NCI-H1092 treated with DMSO at 0.1 percent for 48 hours (cell line): ENCODE data around the gene STX11.

Experiments
- DNase-seq: peaks from one replicate; lab custom pipeline; 2025; lab: John Stamatoyannopoulos, UW

The STX11 gene

DNA sequence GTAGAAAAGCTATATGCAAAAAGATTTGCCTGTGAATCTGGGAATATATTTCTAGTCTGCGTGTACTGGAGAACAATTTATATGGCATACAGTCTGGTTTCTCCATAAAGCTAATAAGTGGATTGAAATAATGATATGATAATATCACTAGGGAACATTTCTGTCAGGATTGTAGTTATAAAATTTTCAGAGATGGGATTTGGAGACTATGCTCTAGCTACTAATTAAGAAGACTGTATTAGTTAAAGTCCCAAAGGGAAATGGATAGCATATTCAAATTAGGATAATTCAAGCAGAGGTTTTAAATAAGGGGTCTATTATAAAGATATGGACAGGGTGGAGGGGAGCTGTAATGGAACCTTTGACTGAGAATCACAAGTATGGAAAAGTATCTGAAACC is 7.2 kb upstream of the STX11 start:
- no peak for DNase-seq

DNA sequence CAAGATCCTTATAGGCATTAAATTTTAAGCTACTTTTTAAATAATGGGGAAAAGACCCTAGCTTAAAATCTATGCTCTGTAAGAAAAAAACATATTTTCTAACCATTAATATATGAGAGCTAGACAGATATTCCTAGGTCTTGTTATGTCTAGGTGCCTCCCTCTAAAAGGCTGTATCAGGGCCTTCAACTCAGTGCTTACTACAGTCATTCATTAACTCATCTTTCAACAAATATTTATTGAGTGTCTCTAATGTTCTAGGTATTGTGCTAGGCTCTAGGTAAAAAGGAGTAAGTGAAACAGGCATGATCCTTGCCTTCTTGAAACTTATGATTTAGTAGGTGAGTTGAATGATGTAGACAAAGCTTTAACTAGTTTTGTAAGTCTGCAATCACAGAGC is 6.4 kb upstream of the STX11 start:
- DNase-seq, result no peak

DNA sequence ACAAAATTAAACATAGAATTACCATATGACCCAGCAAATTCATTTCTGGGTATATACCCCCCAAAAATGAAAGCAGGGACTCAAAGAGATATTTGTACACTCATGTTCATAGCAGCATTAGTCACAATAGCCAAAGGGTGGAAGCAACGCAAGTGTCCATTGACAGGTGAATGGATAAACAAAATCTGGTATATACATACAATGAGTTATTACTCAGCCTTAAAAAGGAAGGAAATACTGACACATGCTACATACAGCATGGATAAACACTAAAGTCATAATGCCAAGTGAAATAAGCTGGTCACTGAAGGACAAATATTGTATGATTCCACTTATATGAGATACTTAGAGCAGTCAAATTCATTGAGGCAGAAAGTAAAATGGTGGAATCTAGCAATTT is 5.3 kb upstream of the STX11 start:
- DNase-seq, result no peak

DNA sequence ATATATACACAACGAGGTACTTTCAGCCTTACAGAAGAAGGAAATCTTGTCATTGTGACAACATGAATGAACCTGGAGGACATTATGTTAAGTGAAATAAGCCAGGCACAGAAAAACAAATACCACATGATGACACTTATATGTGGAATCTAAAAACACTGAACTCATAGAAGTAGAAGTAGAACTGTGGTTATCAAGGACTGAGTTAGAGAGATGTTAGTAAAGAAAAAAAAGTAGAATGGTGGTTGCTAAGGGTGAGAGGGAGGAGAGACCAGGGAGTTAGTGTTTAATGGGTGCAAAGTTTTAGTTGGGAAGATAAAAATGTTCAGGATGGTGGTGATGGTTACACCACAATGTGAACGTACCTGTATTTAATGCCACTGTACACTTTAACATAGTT is 4.8 kb upstream of the STX11 start:
- DNase-seq, result no peak

DNA sequence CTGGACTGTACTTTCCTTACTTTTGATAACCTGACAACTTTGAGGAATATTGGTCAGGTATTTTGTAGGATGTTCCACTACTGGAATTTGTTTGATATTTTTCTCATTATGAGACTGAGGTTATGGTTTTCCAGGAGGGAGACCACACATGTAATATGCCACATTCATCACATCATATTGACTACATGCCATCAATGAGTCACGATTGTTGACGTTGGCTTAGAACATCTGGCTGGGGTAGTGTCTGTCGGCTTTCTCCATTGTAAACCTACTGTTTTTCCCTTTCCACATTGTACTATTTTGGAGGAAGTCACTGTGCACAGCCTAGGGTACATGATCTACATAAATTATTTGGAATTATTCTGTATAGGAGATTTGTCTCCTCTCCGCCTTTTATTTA is 1.4 kb upstream of the STX11 start:
- DNase-seq, result no peak

DNA sequence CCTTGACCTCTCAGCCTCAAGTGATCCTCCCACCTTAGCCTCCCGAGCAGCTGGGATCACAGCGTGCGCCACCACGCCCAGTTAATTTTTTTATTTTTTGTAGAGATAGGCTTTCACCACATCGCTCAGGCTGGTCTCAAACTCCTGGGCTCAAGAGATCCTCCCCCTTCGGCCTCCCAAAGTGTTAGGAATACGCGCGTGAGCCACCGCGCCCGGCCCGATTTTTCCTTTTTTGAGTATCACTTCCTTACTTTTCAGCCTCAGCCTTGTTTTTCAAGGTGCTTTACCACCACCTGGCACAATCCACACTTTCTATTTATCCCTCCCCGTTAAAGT is 791 bp upstream of the STX11 start:
- no peak for DNase-seq

DNA sequence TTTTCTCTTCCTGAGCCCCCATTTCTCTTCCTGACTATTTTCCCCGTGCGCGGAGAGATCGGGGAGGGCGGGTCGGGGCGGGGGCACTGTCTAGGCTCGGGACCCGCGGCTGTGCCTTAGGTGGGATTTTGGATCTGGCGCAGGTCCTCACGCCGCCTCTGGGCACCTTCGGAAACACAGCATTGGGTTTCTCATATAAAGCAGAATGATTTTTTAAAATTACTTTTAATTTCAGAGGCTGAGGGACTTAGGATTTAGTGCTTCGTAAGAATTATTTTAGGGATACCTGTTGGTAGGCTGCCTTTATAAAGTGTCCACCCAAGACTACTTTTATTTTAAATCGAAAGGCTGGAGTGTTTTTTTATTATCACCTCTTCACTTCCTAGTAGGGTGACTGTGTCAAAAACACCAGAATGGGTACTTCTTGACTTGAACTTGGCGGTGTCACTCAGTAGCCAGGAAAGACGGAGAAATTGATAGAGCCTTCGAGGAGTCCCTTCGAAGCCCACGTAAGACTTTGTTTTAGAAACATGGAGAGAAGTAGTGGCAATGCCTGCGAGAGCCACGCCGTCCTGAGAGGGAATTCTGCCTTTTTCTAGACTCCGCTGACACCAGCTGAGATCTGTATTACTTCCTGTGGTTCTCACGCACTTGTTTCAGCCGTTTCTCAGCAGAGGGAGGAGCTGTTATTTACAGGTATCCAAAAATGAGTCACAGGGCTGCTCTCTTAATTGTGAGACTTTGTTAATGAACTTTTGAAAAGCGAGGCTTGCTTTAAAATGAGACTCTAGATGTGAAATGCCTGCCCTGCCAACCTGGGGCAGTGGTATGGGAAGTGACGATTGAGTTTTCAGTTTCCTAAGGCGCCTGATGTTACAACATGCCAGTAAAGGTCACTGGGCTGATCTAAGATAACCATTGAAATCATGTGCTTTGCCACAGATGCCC is 667 bp downstream of the STX11 start:
- DNase-seq, result no peak

DNA sequence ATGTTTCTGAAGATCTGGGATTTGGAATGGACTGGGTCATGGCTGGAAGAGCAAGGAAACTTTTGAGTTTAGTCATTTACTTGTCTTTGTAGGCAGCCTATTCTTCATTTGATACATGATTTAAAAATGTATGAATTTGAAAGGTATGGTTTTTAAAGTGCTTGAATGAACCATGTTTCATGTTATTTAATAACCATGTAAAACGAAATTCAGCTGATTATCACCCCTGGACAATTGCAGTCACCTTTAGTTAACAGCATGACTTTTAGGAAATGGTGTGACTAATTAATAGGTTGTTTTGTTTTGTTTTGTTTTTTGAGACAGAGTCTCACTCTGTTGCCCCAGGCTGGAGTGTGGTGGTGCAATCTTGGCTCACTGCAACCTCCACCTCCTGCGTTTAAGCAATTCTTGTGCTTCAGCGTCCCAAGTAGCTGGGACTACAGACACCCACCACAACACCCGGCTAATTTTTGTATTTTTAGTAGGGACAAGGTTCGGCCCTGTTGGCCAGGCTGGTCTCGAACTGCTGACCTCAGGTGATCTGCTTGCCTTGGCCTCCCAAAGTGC is 2.1 kb downstream of the STX11 start:
- no peak for DNase-seq

DNA sequence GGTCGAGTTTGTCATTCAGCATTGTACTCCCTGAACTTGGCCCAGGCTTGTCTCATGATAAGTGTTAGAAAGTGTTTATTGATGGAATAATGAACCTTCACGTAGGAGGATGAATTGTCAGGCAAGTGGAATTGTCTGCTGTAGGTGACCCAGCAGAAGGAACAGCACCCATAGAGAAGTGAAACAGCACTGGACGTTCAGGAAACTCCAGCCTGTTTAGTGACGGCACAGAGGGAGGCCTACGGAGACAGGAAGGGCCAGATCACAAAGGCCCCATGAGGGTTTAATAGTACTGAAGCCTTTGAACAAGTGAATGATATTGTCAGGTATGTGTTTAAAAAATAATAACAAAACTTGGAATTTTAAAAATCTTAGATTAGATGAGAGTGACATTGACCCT is 2.9 kb downstream of the STX11 start:
- DNase-seq, result no peak

DNA sequence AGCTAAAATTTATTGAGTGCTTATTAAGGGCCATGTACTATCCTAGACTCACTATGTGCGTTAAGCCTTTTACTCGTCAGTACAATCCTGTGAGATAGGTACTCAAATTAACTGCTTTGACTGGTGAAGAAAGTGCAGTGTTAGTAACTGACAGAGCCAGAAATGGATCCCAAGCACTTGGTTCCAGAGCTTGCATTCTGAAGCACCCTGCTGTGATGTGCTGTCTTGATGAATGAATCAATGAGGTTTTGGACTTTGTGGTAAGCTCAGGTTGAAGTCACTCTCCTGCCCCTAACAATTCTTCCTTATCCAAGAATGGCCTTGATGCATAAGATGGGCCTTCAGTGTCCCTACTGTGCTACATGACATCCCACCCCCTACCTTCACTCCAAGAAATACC is 3.7 kb downstream of the STX11 start:
- no peak for DNase-seq

DNA sequence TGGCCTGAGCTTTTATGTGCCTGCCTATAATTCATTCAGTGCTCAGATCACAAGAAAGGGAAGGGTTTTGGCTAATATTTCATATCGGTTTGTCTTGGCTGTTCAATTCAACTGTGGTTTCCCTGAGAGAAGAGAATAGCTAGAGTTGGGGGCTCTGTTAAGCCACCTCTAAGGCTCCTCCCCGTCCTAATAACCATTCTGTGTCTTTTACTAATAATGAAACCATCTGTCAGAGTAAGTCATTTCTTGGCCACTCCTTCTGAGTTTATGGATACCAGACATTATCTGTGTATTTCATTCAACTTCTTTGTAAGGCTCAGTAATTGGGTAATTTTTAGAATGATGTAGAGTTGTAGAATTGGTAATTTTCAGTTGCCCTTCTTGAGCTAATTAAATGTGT is 5.2 kb downstream of the STX11 start:
- no peak for DNase-seq

DNA sequence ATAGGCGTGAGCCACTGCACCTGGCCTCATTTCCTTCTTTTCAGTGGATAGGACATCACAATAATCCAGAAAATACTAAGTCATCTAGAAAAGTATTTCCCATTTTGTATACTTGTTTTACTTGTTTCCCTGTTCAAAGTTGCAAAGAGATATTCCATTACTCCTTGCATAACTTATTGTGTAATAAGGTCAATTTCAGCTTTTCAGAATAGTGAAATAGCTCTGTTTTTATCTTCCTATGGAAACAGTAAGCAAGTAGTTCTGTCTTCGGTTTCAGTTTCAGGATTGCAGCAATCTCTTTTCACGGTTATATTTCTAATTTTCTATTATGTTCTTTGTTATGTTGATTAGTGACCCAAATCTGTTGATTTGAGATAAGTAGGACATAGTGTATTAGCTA is 6.0 kb downstream of the STX11 start:
- no peak for DNase-seq

DNA sequence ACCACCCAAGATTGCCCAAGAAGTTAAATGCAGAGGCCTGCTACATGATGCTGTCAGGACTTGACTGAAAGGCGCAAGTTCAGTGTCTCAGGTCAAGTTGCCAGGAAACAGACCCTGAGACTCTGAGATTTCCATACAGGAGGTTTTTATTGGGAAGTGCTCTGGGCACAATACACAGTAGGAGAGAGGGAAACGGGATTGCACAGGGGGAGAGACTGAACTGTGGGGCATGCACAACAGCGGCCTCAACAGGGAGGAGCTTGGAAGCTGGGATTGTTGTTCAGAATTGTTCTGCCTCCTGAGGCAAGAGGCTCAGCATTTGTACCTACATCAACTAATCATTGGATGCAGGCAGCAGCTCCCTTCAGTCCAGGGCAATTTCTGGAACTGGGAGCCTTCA is 6.7 kb downstream of the STX11 start:
- no peak for DNase-seq

DNA sequence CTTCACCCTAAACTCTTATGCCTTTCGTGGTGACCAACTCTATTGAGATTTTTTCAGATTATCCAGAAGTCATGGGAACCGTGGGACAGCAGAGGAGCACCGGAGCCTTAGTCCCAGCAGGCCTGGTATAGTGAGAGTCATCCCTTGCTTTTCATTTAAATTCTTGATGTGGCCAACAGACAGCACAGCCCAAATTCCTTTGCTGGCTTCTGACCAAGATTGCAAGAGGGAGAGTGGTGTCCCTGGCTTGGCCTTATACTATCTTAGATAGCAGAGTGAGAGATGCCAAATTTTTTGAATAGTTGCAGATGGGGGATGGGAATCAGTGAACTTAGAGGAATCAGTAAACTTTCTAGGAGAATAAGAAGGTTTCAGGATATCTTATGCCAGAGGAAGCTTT is 7.8 kb downstream of the STX11 start:
- DNase-seq, result no peak

DNA sequence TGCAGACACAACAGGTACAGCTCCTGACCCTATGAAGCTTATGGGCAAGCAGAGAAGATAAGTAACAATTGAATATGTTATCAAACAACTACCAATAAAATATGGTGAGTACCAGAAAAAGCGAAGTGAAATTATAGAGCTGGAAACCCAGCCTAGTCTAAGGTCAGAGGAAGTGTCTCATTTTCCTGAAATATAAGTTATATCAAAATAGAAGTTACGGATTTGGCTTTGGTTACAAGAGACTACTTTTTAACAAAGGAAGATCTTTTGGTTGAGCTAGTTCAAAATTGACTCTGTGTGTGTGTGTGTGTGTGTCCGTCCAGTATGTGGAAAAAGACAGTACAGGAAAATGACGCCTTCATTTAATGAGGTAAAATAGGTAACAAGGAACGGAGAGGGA is 8.9 kb downstream of the STX11 start:
- DNase-seq, result no peak

DNA sequence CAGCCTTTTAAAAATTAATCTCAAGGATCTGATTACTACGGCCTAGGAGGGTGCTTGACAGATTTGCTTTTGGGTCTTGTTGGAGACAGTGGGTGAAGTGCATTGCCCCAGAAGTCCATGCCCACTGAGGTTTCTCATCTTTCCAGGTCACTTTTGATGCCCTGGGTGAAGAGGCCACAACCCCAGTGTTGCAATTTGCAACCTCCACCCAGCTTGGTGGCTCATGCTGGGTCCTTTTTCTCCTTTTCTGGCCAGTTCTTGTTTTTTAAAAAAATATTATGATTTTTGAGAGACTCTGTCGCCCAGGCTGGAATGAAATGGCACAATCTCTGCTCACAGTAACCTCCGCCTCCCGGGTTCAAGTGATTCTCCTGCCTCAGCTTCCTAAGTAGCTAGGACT is 9.4 kb downstream of the STX11 start:
- no peak for DNase-seq

DNA sequence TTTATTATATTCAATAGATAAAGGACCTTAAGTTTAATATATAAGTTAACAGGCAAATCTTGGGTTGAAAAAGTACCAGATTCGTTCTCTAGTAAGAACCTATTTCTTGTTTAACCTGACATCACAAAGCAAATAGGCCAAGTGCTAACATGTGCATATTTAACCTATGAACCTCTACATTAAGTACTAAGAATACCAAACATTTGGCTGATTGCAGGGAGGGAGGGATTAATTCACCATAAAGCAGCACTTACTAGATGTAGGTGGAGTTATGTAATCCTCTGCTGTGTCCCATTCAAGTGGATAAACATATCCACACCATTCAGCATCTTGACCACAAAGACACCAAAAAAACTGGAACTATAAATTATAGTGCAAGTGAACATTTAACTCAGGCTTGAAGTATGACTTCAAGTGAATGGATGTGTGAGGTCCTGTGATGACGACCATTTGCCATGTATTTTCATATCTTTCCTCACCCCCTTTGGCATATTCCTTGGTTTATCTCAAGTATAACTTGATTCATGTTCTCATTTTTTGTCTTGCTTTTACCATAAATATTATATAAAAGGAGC is 10.2 kb downstream of the STX11 start:
- no peak for DNase-seq

DNA sequence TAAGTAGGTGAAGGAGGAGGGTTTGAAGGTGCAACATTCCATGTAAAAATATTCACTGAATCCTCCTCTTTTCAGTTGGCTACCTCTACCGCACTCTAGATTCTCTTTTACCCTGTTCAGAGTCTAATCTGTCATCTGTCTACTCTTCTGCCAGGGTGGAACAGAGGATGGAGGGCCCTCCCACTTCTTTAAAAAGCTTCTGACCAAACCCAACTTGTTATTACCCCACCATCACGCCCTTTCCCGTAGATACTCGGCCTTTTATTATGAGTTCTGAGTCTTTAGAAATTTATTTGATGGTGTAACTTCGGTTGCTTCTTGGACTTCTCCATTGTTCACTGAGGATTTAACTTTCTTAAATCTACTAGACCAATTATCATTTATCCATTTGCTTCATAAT is 11.7 kb downstream of the STX11 start:
- DNase-seq, result no peak

DNA sequence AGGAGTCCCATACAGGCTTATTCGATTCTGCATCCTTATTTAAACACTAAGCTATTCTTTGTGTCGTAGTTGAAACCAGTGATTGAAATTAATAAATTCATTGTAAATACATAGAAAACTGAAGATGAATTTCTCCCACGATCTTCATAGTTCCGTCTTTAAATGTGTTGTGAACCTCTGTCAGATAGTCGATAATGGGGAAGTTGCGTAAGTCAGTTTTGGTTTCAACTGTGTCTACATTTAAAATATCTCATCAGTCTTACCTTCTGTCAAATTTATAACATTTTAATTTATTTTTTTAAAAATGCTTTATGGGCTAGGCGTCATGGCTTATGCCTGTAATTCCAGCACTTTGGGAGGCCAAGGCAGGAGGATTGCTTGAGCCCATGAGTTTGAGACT is 12.7 kb downstream of the STX11 start:
- no peak for DNase-seq

DNA sequence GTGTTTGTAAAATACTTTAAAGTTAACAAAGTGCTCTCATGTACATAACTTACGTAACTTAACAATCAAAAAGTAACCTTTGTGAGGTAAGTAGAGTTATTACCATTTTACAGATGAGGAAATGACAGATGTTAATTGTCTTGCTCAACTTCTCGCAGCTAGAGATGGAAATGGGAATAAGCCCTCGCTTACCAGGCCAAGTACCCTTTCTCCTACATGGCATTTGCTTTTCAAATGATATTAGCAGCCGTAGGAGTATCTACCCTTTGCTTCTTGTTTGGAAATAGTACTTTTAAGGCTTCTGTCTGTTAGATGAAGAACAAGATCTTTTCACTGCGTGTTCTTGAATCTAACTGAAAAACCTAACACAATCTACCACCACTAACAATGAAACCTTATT is 15.5 kb downstream of the STX11 start:
- no peak for DNase-seq

DNA sequence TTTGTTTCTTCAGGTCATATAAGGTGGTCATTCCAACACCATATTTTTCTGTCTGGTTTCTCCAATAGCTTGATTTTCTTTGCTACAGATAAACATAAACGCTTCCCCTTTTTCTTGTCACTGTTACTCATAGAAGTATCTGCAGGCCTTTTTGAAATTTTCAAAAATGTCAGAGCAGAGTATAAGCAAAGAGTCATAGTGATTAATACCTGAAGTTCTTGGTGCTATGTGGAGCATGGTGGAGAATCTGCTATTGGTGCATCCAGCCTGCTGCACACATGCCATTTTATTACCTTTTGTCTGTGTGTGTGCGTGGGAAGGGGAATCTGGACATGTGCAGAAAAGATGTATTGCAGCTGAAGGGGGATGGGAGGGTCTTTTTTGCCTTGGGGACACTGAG is 19.7 kb downstream of the STX11 start:
- DNase-seq, result no peak

DNA sequence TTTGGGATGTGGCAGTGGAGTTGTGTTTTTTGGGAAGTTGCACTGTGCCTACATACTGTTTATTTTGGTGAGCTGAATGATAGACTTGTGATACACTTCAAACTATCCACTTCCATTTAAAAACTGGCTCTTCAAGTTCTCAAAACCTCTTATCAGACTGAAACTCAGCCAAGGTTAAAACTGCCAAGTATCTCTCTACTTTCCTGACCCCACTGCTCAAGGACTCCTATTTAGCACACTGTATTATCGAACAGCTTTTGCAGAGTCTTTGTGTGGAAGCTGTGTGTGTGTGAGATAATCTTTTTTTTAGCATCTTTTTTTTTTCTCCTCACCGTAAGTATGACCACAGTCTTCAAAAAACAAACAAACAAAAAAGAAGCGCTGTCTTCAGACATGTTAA is 21.1 kb downstream of the STX11 start:
- DNase-seq, result no peak

DNA sequence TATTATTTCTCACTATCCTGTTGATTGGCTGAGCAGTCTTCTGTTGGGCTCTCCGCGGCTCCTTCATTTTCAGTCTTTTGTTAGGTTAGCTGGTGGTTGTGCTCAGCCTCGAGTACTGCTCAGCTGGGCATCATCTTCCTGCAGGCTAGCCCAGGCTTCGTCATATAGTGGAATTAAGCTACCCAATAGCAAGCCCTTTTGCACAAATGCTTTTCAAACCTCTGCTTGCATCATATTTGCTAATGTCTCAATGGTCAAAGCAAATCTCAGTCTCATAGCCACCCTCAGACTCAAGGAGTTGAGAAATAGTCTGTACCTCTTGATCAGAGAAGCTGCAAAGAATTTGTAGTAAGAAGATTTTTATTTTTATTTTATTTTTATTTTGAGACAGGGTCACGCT is 23.7 kb downstream of the STX11 start:
- no peak for DNase-seq

DNA sequence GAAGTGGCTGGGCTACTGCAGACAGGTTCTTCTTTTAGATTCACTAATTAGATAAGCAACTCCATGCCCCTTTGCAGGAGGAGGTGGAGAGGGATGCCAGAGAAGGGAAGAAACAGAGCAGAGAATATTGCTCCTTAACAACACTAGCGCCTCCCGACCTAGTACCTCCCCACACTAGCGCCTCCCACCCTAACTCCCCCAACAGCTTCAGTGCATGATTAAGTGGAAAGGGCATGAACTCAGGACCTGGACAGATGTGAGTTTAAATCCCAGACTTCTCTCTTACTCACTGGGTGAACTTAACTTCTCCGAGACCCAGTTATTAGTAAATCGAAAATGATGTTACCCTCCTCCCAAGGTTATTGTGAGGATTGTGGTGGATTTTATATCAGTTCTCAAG is 25.7 kb downstream of the STX11 start:
- DNase-seq, result no peak
